Inflammatory macrophage treated with lipopolysaccharide for 1 hour (primary cell): ENCODE measurements around the gene ACTN3.
"Not testable (repeated sequence)": the region's sequence is repeated elsewhere in the genome, so short reads cannot be mapped to it uniquely, and the experiment has no call there.

Source experiments
- DNase-seq, 2 donors: peaks; one replicate each; pipeline ENCODE4 v3.0.0-alpha.2; 2020 to 2022

The ACTN3 gene

DNA sequence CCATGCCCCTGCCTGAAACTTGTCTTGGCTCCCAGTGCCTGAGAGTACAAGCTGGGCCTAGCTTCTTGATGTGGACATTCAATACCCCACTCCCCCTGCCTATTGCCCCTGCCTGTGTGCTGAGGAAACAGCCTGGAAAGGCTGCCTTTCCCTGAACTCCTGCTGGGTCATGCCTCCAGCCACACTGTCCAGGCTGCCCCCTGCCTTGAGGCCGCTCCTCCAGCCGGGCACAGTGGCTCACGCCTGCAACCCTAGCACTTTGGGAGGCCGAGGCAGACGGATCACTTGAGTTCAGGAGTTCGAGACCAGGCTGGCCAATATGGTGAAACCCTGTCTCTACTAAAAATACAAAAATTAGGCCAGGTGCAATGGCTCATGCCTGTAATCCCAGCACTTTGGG, 56.4 kb downstream of the ACTN3 start:
- DNase-seq: no peak

DNA sequence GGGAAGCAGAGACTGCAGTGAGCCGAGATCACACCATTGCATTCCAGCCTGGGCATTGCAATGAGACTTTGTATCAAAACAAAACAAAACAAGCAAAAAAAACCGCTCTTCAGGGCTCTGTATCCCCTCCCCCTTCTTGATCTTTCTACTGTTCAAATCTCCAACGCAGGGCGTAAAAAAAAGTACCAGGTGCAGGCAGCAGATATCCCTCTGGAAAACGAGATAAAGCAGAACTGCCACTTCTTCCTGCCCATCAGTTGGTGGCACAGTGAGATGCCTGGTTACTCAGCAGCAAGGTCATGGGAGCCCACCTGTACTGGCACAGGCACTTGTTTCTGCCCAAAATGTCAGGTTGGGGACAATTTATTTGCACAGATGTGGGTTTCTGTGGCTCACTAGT, 57.5 kb downstream of the ACTN3 start:
- no peak for DNase-seq

DNA sequence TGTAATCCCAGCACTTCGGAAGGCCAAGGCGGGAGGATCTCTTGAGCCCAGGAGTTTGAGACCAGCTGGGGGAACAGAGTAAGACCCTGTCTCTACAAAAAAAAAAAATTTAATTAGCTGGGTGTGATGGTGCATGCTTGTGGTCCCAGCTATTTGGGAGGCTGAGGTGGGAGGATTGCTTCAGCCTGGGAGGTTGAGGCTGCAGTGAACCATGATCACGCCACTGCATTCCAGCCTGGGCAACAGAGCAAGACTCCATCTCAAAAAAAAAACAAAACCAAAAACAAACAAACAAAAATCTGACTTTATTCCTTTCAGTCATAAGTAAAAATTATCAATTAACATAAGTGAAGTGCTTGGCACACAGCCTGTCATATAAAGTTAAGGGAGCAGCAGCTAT, 59.9 kb downstream of the ACTN3 start:
- not testable (repeated sequence) for DNase-seq

DNA sequence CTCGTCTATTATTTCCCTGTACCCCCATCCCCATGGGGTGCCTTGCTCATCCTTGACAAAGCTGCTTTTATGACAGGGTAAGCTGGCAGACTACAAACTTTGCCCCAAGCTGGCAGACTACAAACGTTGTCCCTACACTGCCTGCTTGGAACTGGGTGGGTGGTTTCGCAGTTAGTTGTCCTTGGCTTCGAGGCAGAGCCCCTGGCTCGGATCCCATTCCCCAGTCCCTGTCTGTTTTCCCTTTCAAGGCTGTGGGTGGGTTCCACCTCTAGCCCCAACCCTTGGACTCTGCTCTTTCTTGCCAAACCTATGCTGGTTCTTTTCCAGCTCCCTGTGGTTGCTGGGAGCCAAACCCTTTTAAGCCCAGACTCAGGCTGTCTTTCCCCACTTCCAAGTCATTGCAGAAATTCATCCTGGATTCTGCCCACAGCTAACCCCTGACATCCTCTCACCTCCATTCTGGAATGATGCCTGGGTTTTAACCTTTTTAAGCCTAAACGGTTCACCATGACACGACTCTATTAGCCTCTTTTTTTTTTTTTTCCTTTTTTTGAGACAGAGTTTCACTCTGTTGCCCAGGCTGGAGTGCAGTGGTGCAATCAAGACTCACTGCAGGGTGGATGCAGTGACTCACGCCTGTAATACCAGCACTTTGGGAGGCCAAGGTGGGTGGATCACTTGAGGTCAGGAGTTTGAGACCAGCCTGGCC, 60.6 kb downstream of the ACTN3 start:
- peak; percentile 24 to 51 for DNase-seq

DNA sequence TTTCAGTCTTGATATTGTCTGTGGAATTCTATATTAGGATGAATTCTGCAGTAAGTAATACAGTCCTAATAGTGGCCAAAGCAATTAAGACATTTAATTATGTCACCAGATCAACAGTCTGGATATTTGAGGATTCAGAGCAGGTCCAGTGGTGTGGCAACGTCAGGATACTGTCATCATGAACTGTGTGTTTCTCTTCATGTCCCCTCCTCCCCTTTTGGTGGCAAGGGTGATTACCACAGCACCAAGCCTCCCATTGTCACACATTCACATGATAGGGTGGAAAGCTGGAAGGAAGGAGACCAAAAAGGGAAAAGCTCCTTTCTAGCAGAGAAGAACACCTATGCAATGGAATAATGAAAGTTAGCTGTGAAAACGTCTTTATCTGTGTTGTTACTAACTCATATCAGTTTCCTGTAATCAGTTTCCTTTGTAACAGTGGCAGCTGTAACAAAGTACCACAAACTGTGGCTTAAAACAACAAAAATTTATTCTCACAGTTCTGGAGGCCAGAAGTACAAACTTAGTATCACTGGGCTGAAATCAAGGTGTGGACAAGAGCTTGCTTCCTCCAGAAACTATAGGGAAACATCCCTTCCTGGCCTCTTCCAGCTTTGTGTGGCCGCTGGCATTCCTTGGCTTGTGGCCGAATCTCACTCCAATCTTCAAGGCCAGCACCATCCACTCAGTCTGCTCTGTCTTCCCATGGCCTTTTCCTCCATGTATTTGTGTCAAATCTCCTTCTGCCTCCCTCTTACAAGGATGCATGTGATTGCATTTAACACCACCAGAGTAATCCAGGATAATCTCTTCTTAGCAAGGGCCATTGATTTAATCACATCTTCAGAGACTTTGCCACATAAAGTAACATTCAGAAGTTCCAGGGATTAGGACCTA, 63.3 kb downstream of the ACTN3 start:
- peak in 1 of 2 donors; percentile 47 for DNase-seq

DNA sequence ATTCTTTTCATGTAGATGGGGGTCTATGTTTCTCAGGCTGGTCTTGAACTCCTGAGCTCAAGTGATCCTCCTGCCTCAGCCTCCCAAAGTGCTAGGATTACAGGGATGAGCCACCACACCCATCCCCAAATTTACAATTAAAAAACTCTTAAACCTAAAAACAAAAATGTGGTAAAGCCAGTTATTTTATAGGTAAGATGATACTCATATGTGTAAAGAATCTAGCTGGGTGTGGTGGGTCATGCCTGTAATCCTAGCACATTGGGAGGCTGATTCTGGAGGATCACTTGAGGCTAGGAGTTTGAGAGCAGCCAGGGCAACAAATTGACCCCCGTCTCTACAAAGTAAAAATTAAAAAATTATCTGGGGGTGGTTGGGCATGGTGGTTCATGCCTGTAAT, 65.8 kb downstream of the ACTN3 start:
- no peak for DNase-seq
